8988T (cell line): ENCODE data around the gene MORC2.

Experiments
- DNase-seq: peaks from one replicate; pipeline ENCODE4 v3.0.0; 2011

The MORC2 gene

GRCh38 chr22:30918761-30919160 lies 49.8 kb downstream of the MORC2 start:
- no peak for DNase-seq

DNA sequence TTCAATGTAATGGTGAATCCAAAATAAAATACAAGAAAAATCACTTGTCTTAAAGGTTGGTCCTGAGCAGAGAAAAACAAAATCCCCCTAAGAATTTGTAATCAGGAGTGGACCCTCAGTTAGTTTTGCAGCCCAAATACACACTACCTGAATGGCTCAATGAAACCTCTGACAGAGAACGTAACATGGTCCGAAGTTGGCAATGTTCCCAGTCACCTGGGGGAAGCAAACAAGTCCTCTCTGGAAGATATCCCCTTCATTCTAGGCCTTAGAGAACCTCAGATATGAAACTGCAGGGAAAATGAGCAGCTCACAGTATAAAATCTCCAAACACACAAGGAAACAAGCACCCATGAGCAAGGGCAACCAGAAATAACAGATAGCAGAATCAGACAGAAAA lies 58.2 kb downstream of the MORC2 start:
- no peak for DNase-seq

DNA sequence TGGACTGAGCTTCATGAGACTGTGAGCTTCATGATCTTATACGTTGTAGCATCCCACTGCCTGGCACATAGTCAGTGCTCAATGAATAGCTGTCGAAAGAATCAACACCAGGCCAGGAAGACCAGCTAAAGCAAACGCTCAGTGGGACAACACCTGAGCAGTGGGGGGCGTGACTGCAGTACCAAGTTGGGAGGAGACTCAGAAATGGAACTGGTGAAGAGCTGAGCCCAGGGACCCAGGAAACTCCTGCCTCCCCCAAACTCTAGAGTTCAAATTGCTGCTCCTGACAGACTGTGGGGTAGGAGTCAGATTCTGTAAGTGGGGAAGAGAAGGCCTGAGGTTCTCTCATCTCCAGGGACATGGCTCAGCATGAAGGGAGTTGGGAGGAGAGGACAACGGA lies 59.3 kb downstream of the MORC2 start:
- no peak for DNase-seq

GRCh38 chr22:30908051-30908461 lies 60.5 kb downstream of the MORC2 start:
- no peak for DNase-seq

DNA sequence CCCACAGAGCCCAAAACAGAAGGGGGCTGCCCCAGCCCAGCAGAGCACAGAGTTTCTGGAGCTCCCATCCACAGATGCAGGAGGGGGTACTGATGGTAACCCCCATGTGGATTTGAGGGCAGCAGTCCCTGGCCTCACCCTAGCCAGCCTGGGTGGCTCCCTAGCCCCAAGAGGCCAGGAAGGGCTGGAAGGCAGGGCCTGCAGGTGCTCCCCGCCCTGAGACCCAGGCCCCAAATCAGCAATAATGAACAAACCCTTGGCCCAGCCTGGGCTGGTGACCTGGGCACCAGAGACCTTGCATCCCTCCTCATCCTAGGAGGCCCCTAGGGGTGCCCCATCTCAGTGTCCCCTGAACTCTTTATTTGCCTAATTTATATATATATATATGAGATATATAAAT lies 61.6 kb downstream of the MORC2 start:
- no peak for DNase-seq

DNA sequence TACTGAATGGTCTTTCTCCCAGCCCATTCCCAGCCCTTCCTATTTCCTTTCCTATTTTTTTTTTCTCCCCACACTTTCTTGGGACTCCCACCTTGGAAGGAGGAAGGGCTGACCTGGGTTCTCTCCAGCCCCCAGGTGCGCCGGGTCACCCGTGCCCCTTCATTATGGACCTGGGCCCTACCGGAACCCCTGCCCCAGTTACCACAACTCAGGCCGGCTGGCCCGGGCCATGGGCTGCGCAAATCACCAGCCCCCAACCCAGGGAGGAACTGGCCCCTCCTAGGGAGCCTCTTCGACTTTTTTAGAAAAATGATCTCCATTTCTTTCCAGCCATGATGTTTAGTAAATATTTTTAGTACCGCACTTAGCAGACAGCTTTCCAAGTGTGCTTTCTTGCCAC lies 62.2 kb downstream of the MORC2 start:
- DNase-seq, result no peak

- no peak for DNase-seq
These were observed 62.8 kb downstream of the MORC2 start for GRCh38 chr22:30905696-30906341.

DNA sequence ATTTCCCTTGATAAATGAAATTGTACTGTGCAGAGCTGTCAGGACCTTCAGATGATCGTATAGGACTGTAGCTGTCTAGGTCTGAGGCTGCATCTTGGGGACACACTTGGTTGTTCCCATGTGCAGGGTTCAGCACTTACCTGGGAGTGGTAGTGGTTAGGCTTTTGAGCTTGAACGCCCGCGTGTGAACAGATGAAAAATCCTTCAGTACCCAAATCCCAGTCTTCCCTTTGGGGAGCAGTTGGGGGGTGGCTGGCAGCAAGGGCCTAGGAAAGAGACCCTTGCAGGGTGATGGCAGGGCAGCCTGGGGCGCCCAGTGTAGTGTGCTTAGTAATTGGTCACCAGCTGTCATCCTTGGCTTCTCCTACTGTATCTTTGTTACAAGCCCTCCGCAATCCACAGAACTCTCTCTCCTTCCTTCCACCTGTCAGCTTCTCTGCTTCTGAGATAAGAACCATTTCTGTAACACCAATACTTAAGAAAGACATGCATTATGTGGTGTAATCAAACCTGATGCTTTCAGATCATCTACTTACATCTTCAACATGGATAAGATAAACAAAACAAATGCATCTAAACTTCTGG lies 64.6 kb downstream of the MORC2 start:
- no peak for DNase-seq

DNA sequence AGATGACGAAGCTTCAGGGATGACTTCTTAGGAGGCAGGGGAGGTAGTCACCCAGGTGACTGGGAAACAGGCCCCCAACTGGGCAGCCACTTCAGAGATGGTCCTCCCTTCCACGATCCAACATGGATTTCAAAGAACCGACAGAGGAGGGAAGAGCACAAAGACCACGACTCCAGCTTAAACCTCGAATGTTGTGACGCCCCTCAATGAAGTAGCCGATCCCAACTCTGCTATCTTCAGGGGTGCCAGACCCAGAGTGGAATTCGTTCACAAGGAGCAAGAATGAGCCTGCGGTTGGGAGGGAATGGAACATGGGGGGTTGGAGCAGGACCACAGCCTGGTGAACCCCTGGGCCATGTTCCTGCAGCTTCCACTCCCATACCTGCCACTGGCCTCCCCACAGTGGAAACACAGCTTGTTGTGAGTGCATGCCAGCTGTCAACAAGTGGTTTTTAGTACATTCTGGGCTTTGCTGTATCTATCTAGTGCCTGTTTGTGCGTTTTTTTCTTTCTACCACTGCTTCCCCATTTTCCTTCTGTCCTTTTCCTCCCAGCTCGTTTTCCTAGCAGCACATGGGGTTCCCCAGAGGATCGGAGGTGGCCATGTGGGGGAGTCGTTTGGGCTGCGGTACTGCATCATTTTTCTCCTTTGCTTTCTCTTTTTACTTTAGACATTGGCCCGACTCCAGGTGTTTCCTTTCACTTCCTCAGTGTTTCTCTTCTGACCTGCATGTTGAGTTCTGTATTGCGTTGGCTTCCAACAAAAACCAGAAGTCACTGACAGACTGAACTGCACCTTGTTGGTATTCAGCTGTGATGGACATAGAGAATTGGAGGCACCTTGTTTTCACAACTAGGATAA lies 65.8 kb downstream of the MORC2 start:
- DNase-seq, result no peak

GRCh38 chr22:30894371-30894740 lies 74.2 kb downstream of the MORC2 start:
- DNase-seq, result no peak

- DNase-seq, result no peak
These were observed 74.9 kb downstream of the MORC2 start for GRCh38 chr22:30893434-30894370.

- no peak for DNase-seq
These were observed 75.8 kb downstream of the MORC2 start for GRCh38 chr22:30892731-30893221.

- DNase-seq, result no peak
These were observed 76.3 kb downstream of the MORC2 start for GRCh38 chr22:30892286-30892685.

DNA sequence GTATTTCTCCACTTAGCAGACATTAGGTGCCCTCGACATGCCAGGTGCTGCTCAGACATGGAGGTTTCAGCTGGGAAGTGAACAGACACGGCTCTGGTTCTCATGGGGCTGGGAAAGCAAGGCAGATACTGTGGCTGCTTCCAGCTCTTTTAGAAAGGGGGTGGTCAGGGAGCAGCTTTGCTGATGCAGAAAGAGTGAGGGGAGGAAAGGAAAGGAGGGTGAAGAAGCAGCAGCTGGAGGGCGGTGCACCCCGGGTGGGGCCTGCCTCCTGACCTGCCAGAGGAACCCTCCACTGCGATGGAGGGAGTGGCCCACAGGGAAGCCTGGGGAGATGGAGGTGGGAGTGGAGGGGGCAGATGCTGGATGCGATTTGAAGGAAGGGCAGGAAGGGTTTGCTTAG lies 76.8 kb downstream of the MORC2 start:
- no peak for DNase-seq

GRCh38 chr22:30891443-30891755 lies 77.2 kb downstream of the MORC2 start:
- DNase-seq, result no peak

DNA sequence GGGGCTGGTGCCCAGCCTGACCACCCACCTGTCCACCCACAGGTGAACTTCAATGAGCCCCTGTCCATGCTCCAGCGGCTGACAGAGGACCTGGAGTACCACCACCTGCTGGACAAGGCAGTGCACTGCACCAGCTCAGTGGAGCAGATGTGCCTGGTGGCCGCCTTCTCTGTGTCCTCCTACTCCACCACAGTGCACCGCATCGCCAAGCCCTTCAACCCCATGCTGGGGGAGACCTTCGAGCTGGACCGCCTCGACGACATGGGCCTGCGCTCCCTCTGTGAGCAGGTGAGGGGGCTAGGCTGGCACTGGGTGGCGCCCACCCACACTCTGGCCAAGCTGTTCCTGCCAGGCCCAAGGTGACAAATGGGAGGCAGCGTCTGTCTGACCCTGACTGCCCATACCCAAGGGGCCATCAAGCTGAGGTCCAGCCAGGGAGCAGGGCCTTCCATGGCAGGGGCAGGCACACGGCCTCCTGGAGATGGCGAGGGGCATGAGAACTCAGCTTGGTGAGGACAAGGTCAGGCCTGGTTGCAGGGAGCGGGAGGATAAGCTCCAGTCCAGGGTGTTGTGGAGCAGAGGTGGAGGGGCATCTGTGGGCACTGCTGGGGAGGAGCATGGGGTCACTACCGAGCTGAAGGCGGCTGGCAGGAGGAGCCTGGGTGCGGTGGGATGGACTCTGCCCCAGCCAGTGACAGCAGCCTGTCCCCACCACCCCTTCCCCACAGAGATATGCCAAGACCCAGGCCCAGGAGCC lies 77.7 kb downstream of the MORC2 start:
- DNase-seq, result peak; percentile 75

GRCh38 chr22:30889996-30890480 lies 78.5 kb downstream of the MORC2 start:
- DNase-seq, result no peak

DNA sequence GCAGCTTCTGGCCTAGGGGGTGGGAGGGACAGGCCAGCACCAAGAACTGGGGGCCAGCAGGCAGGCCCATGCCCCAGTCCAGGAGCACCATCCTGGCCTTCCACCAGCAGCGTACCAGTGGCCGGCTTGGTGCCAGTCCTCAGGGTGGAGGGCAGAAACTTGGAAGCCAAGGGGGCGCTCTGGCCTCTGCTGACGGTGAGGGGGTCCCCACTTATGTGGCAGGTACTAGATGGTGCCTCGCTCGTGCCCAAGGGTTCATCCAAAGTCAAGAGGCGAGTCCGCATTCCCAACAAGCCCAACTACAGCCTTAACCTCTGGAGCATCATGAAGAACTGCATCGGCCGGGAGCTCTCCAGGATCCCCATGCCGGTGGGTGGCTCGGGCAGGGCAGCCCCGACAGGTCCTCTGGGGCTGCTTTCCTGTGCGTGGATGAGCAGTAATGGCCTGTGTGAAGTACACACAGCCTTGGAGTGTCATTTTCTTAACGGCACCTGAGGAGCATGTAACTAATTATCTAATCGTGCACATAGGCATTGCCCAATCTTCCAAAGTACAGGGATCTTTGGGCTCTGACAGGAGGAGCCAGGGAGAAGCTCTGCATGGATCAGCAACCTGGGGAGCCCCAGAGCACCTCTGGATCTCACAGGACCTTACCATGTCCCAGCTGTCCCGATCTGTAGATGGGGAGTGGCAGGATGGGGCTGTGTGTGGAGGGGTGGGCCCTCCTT lies 79.1 kb downstream of the MORC2 start:
- no peak for DNase-seq

GRCh38 chr22:30887861-30888260 lies 80.7 kb downstream of the MORC2 start:
- no peak for DNase-seq

GRCh38 chr22:30887453-30887852 lies 81.1 kb downstream of the MORC2 start:
- no peak for DNase-seq

- DNase-seq, result no peak
These were observed 83.0 kb downstream of the MORC2 start for GRCh38 chr22:30885591-30885990.
